GM04503 (cell line): ENCODE data around the gene KLHDC4.
A peak's percentile ranks its signal among the peaks of the same experiment; 100 is the strongest.
"Not testable (repeated sequence)": the region's sequence is repeated elsewhere in the genome, so short reads cannot be mapped to it uniquely, and the experiment has no call there.

Experiments
- DNase-seq: peaks from one replicate; pipeline ENCODE4 v3.0.0-alpha.2; 2012; ENCODE audit warnings: low read depth

Gene KLHDC4

DNA sequence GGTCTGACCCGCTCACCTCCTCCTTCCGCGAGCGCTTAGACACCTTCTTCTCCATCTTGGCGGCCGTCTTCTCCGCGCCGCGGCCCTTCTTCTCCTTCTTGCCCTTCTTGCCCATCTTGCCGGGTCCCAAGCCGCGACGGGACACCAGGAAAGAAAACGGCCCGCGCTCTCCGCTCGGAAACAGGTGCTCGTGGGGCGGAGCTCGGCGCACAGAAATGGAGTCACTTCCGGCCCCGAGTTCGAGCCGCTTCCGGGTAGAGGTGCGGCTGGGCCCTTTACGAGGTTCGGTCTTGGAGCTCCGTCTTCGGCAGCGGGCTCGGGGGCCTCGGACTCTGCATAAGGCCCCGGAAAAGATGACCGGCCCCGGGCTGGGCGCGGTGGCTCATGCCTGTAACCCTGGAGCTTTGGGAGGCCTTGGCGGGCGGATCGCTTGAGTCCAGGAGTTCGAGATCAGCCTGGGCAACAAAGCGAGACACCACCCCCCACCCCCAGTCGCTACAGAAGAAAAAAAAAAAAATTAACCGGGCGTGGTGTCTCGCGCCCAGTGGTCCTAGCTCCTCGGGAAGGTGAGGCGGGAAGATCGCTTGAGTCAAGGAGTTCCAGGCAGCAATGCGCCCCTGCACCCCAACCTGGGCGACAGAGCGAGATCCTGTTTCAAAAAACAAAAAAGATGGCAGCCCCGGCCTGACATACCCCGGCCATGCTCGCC lies at the start of gene KLHDC4:
Gene KLHDC4 (minus strand): TSS at position 211 of the 709 bp plus-strand sequence. CDS start 96 bp downstream, at position 115.
- DNase-seq, result no peak

DNA sequence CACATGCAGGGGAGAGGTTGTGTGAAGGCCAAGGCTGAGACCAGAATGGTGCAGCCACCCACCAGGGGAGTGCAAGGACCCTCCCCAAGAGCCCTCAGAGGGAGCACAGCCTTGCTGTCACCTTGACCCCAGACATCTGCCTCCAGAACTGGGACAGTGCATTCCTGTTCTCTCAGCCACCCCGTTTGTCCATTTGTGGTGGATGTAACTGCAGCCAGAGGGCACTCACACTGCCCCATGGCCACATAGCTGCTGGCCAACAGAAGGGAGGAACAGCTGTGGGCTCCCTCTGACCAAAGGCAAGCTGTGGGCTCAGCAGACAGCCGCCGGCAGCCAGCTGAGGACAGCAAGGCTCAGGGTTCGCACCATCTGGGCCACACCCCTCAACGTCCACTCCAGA lies 49.8 kb upstream of the KLHDC4 start:
- no peak for DNase-seq

DNA sequence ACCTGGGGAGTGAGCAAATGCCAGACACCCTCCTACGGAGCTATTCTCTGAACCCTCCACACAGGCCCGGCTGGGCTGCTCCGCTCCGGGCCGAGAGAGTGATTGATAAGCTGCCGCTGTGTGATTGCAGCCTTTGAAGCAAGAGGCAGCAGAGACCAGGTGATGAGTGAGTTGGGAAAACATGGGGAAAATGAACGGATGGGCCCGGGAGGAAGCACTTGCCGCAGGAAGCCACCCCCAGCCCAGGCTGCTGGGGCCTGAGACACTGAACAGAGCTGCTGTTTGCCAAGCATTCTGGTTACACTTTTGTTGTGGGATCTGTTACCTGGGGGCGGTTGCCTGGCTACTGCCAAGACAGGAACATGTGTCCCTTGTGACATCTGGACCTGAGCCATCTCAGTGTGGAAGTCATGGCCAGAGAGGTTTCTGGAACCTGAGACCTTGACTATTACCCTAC lies 46.4 kb upstream of the KLHDC4 start:
- DNase-seq, result no peak

DNA sequence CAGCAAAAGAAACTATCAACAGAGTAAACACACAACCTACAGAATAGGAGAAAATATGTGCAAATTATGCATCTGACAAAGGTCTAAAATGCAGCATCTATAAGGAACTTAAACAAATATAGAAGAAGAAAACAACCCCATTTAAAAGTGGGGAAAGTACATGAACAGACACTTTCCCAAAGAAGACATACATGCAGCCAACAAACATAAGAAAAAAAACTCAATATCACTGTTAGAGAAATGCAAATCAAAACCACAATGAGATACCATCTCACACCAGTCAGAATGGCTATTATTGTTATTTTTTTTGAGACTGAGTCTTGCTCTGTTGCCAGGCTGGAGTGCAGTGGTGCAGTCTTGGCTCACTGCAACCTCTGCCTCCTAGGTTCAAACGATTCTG lies 45.7 kb upstream of the KLHDC4 start:
- not testable (repeated sequence) for DNase-seq

DNA sequence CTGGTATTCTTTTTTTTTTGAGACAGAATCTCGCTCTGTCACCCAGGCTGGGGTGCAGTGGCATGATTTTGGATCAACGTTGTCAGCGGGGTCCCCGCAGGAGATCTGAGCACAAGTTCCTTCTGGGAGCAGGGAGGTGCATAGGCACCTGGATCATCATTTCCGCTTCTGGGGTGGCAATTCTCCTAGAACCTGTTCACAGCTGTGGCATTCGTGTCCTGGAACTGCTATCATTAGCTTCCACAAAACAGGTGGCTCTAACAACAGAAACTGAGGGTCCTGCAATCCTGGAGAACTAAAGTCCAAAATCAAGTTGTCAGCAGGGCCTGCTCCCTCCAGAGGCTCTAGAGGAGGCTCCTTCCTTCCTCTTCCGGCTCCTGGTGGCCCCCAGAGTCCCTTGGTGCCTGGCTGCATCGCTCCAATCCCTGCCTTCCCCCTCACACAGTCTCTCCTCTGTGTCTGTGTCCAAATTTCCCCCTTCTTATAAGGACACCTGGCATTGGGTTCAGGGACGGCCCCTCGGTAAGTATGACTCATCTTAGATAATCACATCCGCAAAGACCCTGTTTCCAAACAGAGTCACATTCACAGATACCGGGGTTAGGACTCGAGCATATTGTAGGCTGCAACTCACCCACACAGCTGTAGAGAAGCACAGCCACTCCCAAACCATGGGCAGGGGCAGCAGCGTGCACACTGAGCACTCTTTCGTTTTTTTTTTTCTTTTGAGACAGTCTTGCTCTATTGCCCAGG lies 43.5 kb upstream of the KLHDC4 start:
- DNase-seq, result no peak

DNA sequence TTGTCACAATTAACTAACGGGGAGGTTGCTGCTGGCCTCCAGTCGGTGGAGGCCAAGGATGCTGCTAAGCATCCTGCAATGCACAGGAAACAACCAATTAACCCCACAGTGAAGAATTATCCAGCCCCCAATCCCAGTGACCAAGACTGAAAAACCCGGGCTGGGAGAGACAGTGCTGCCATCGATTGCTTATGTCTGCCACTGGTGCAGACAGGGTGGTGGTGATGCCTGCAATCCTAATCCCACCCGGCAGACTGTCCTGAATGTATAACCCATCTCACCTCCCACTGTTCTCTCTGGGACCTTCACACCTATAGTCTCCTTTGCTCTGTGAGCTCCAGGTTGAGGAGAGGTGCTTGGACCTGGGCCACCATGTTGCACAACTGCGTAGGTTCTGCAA lies 42.3 kb upstream of the KLHDC4 start:
- DNase-seq, result no peak

DNA sequence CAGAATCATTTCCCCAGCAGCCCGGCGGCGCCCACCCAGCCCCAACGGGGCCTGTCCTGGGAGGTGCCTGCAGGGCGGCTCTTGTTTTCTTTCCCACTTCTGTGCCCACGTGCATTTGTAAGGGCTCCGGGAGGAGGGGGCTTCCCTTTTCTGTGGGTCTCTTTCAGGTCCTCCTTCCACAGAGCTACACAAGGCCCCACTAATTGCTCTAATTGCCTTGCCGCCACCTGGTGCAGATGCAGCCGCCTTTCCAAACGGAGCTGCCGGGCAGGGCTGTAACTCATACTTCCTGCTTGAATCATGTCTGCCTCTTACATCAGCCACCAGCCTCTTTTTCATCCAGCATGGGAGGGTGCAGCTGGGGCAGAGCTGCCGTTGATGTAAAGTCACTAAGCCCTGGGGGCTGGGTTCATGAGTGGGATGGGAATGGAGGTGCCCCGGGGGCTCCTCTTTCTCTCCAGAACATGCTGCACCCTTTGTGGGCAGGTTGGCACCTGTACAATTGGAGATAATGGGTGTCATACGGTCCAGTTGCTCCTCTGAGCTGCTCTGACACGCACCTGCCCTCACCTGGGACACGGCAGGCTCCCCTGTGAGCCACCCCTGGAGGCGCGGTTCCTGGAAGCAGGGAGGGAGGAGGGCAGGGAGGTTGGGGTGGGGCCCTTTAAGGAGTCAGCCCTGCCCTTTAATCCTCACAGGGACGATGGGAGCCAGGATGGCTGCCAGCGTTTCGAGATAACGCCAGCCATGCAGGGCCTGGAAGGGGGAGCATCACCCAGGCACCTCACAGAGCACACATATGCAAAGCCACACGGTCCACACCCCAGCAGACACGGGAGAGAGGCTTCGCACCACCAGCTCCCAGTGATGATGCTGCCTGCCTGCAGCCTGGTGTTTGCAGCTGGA lies 41.1 kb upstream of the KLHDC4 start:
- peak; percentile 55 for DNase-seq

DNA sequence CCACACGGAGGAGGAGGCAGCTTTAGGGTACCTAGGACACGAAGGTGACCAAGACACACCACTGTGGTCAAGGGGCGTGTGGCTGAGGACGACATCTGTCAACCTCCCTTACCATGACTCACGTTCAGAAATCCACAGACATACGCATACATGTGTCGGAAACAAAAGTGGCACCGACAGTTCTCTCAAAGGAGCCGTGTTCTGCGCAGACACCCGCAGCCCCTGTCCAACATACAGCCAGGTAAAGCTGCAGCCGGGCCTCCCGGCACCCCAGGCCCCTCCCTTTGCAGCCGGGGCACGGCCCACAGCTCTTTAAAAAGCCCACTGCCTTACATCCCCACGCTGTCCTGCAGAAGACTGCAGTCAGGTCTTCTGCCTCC lies 40.5 kb upstream of the KLHDC4 start:
- DNase-seq, result no peak

DNA sequence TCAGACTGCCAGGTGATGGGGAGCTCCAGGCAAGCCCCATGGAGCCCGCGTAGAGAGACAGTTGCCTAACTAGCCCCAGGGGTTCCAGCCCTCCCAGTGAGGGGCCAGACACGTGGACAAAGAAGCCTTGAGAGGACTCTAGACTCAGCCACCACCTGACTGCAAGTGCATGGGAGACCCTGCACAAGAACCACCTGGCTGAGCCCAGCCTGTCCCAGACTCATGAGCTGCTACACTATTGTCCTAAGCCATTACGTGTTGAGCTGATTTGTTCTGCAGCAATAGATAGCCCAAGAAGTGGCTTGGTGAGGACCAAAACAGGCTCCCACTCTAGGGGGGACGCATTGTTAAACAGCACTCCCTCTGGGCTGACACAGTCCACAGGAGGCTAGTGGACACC lies 37.6 kb upstream of the KLHDC4 start:
- no peak for DNase-seq

DNA sequence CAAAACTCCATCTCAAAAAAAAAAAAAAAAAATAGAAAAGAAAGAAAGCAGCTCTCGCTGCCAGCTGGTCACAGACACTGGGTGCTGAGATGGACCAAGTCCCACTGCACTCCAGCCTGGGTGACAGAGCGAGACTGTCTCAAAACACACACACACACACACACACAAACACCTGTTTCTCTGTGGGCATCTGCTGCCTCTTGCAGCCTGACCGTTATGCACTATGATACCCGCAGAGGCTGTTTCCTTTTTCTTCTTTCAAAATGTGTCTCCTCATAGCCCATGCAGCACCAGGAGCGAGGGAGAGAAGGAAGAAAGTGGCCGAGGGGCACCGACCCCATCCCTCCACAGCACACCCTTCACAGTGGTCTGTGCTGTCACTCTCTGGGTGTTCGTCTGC lies 36.9 kb upstream of the KLHDC4 start:
- DNase-seq, result no peak

DNA sequence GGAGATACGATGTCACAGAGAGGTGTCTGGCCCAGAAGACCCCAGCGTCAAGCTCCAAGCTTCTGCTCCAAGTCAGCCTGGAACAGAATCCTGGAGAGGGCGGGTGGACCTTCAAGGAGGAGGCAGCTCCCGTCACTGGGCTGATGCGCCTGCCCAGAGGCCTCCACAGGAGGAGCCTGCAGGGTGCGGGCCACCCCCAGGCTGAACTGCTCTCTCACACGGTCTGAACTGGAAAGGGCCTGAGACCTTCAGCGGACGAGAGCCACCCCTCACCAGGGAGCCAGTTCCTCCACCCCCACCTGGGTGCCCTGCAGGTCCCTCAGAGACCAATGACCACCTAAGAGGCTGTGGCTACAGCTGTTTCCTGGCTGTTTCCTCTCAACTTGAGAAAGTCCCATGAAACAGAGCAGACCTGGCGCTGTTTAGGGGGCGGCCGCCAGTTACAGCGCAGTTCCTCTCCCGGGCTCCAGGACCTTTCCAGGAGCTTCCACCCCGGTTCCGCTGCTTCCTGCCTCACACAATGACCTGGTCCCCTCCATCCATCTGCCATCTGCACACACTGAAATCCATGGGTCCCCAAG lies 36.0 kb upstream of the KLHDC4 start:
- DNase-seq, result no peak

DNA sequence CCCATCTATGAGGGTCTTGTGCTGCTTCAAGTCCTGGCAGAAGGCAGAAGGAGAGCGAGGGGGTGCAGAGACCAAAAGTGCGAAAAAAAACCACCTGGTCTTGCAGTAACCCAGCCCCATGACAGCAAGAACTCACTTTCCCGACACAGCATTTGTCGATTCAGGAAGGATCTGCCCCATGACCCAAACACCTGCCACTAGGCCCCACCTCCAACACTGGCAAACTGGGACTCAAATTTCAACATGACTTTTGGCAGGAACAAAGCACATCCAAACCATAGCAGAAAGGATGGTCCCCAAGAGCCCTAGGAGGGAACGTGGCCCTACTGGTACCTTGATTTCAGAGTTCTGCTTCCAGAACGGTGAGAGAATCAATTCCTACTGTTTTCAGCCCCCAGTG lies 34.7 kb upstream of the KLHDC4 start:
- DNase-seq, result no peak

DNA sequence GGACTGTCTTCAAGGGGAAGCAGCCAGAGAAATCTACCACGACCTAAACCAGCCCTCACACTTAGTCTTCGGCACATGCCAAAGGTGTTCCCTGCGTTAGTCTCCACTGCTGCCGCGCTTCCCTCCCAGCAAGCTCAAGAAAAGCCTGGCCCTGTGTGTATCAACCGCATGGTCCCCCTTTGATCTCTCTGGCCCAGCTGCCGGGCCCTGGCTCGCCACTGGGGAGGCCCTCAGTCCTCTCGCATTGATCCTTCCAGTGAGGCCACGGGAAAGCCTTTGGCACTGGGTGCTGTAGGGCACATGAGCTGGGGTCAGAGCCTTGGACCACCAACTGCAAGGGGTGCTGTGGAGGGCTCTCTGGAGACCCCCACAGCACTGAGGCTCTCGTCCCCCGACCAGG lies 29.6 kb upstream of the KLHDC4 start:
- DNase-seq, result no peak

DNA sequence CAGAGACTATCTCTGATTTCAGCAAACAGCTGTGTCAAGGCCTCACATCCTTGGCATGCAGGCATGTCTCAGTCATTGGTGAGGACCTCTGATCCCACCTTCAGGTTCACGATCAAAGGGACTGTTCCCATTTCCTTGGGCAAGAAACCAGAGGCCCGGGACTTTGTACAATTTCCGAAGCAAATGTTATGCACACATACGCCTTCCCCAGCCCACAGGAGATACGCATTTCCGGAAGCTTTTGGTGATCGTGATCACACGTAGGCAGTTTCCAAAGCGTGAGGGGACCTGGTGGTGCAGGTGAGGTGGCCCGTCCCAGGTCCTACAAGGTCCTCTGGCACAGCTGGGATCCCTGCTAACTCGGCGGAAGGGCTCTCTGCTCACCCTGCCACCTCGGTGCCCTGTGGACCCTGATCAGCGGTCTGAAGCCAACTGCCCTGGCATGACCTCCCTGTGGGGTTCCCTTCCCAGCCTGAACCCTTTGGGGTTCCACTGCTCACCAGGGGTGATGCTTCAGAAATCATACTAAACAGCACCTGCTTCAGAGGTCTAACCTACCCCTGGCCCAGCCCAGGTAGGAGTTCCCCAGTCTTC lies 28.8 kb upstream of the KLHDC4 start:
- no peak for DNase-seq

DNA sequence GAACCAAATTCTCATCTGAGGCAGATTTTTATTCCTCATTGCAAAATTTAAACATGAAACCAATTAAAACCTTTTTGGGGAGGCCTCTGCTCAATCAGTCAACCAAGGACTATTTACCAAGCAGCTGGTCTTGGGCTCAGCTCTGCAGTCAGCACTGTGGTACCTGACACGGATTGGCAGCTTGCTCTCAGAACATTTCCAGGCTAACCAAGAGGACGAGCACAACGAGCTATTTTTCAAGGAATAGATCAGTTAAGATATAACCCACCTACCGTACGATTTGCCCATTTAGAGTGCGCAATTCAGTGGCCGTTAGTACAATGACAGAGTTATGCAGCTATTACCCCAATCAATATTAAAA lies 26.4 kb upstream of the KLHDC4 start:
- DNase-seq, result no peak

DNA sequence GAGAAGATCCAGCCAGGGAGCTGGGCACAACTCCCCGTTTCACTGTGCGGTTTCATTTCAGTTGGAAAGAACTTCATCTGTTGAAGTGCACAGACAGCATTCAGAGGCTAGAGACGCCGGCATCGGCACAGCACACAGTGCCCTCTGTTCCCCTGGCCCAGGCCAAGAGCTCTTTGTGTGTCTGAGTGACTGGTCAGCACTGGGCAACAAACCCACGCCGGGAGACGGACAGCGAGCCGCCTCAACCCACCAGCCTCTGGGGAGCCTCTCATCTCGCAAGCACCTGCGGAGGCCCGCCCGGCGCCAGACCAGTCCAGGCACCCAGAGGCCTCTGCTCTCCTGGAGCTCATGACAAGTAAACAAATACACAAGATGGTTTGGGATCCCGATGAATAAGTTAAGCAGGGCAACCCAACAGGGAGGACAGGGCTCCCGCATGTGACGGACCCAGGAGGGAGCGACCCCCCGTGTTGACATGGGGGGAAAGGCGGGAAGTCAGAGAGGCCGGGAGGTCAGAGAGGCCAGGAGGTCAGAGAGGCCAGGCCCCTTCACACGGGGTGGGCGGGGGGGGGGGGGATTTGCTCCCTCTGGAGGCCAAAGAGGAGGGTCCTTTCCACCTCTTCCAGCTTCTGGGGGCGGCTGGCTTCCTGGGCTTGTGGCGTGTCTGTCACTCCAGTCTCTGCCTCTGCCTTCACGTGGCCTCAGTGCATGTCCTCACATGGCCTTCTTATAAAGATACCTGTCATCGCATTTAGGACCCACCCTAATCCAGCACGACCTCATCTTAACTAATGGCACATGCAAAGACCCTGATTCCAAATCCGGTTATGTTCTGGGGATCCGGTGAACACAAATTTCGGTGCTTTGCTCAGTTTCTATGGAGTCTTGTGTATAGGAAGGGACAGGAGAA lies 25.8 kb upstream of the KLHDC4 start:
- DNase-seq, result no peak

DNA sequence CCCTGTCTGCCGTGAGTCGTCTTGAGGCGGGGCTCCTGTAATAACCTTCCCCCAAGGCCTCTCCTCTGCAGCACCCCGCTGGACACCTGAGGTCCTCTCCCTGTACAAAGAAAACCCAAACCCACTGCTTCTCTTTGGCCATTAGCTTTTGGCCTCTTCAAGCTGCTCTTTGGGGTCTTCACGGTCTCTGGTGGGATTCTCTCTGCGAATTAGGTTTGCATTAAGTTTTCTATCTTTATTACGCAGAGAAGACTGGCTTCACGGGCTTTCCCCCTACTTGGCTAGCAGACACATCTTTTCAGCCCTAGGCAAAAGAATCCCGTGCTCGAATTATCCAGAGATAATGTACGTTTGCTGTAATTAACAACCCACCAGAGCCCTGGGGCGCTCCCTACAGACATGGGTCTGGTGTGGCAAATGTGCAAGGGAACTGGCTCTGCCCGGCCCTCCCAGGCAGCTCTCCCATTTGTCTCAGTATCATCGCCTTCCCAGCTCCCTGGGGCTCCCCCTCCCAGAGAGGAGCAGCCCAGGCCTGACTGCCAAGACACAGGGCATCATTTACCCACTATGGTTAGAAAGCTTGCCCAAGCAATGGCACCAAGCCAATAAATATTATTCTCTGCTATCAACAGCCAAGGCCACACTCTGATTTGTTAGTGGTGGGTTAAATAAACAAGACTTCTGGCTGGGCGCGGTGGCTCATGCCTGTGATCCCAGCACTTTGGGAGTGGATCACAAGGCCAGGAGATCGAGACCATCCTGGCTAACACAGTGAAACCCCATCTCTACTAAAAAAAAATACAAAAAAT lies 24.7 kb upstream of the KLHDC4 start:
- no peak for DNase-seq

DNA sequence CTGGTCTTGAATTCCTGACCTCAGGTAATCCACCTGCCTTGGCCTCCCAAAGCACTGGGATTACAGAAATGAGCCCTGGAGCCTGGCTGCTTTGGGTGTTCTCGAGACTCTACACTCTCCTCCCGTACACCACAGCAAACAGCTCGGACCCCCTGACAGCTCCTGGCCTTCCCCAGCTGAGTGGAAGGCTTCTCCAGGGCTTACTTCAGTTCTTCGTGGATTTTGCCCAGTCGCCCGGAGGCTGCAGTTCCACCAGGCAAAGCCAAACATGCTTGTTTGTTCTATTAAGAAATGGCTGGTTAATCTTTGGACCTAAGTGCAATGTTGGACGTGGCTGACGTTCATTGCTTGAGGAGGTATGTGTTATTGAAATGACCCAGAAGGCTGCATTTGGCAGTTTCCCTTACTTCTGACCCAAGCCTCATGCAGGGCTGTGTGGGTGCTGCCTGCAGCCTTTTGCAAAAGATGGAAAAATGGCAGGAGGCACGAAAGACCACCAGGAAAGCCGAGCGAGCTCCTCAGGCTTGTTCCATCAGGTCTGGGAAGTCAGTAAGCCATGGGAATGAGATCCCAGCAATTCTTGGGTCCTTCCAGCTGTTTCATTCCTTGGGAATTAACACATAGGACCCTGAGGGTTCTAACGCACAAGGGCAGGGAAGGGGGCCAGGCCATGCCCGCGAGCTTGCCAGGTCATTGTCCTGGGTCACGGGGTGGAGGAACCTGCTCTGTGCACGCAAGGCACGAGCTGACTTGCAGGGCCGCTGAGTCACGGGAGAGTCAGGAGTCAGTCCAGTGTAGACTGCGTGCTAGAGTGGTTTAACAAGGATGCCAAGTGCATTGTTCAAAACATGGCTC lies 23.9 kb upstream of the KLHDC4 start:
- no peak for DNase-seq
